WI38 (cell line): ENCODE measurements around the gene EIF3L.
A peak's percentile ranks its signal among the peaks of the same experiment; 100 is the strongest.

ENCODE experiments used
- H3K4me3 ChIP-seq: 2 replicates; pipeline ENCODE4 v1.5.1; 2011; ENCODE audit warnings: low read depth, mild to moderate bottlenecking, control low read depth, low read length
- TF ChIP-seq, protein P1 (sequence below): IDR thresholded peaks from 2 replicates; pipeline ENCODE4 v1.5.1; 2012; ENCODE audit warnings: low read depth, mild to moderate bottlenecking, control low read depth, low read length

Gene EIF3L

DNA sequence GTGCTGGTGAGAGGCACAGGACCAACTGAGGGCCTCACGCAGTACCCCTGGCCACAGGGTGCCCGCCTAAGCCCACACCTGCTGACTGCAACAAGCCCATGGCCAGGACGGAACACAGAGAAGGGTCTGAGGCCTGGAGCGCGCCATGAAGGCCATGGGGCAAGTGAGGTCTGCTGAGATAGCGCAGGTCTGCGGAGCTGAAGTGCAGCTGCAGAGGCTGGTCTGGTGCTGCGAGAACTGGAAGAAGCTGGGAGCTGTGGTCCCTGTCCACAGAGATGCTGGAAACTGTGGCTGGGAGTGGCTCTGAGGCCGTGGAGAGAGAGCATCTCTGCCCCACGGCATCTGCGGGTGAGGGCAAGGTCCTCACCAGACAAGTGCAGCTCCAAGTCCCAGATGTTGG lies 17.7 kb upstream of the EIF3L start:
- no peak overlapping the region for H3K4me3 ChIP-seq
- TF ChIP-seq, protein P1, sequence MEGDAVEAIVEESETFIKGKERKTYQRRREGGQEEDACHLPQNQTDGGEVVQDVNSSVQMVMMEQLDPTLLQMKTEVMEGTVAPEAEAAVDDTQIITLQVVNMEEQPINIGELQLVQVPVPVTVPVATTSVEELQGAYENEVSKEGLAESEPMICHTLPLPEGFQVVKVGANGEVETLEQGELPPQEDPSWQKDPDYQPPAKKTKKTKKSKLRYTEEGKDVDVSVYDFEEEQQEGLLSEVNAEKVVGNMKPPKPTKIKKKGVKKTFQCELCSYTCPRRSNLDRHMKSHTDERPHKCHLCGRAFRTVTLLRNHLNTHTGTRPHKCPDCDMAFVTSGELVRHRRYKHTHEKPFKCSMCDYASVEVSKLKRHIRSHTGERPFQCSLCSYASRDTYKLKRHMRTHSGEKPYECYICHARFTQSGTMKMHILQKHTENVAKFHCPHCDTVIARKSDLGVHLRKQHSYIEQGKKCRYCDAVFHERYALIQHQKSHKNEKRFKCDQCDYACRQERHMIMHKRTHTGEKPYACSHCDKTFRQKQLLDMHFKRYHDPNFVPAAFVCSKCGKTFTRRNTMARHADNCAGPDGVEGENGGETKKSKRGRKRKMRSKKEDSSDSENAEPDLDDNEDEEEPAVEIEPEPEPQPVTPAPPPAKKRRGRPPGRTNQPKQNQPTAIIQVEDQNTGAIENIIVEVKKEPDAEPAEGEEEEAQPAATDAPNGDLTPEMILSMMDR = no peak

DNA sequence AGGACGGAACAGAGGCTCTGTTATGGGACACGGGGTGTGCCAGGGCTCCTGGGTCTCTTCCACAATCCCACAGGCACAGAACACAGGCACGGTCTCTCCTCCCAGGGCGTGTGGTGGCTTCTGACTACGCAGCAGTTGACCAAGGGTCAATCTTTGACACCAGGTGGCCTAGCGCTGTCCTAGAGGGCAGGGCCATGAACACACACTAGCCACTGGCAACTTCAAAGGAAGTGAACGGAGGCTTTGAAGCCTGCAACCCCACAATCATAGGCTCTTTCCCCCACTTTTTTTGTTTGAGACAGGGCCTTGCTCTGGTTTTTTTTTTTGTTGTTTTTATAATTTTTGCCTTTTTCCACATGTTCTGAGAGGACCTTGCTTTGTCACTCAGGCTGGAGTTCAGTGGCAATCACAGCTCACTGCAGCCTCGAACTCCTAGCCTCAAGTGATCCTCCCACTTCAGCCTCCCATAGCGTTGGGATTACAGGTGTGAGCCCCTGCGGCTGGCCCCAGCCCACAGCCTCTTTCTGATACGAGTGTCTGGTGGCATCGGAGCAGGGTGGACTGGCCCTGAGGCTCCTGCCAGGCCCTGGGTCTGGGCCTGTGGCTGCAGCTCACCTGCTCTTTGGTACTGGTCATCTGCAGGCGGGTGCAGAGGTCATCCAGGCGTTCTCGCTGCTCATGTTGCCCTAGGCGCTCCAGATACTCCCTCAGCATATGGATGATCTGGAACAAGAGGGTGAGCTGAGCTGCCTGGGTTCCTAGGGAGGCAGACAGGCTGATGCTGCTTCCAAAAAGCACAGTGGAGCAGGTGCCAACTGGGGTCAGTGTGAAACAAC lies 17.0 kb upstream of the EIF3L start:
- no peak overlapping the region for H3K4me3 ChIP-seq
- TF ChIP-seq, protein P1 = no peak

DNA sequence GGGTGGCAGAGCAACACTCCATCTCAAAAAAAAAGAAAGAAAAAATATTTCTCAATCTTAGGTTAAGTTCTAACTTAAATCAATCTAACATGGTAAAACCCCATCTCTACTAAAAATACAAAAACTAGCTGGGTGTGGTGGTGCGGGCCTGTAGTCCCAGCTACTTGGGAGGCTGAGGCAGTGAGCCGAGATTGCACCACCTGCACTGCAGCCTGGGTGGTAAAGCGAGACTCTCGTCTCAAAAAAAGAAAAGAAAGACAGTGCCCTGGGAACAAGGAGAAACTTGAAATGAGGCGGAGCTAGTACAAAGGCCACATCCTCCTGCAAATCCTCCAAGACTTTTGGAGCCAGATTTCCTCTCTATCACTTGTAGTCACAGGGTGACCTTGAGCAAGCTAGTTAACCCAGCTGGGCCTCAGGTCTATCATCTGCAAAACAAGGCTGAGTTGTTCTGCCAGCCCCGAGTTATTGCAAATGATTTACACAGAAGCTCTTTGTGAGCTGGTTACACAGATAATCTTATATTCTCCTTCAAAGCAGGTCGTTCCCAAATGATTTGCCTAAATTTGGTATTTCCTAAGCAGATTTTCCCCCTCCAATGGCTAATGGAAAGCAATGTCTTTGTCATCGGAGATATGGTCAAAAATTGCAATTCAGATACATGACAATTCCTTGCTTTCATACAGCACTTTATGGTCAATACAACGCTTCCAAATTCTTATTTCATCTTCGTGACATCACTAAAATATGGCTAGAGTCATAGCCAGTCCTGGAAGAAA lies 7.0 kb upstream of the EIF3L start:
- no peak overlapping the region for H3K4me3 ChIP-seq

DNA sequence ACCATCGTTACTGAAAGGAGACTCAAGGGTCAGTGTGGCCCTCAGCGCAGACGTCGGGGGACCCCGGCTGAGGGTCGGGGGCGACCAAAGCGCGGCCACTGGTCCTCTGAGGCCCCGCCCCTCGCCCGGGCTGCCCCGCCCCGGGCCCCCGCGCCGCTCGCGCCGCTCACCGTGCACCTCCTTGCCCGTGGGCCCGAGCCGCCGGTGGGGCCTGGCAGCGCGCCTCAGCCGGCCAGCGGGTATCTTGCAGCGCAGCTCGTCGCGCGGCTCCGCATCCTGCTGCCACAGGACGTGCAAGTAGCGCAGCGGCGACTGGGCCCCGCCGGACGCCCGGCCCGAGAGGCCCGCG lies 5.5 kb upstream of the EIF3L start:
- TF ChIP-seq, protein P1 = no peak
- peak overlapping the region; percentile 73 for H3K4me3 ChIP-seq

More for the DNA sequence above, 7.0 kb upstream of the EIF3L start:
- TF ChIP-seq, protein P1 = no peak

DNA sequence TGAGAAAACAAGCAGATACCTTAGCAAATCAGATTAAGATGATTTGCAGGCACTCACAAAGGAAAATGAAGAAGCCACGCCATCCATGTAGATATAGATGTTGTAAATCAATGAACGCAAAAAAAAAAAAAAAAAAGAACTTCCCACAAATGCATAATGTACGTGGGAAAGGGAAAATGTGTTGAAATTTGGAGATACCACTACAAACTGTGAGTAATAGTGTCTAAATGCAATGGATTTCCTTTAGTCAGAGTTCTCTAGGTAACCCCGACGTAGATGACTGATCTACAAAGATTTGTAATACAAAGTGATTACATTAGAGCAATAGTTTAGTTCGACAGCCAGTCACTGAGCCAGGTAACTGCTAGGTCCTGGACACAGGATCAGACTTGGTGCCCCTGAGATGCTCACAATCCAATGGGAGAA lies 4.3 kb upstream of the EIF3L start:
- H3K4me3 ChIP-seq = peak overlapping the region; percentile 73
- TF ChIP-seq, protein P1 = no peak

DNA sequence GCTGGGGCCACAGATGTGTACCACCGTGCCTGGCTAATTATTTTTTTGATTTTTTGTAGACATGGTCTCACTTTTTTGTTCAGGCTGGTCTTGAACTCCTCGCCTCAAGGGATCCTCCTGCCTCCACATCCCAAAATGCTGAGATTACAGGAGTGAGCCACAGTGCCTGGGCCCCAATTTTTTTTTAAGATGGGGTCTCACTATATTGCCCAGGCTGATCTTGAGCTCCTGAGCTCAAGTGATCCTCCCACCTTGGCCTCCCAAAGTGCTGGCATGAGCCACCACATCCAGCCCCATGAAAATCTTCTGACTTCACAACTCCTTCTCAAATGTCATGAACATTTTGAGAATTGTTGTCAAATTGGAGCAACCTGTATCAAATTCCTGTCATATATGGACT lies 2.8 kb upstream of the EIF3L start:
- TF ChIP-seq, protein P1 = no peak
- H3K4me3 ChIP-seq = no peak overlapping the region

DNA sequence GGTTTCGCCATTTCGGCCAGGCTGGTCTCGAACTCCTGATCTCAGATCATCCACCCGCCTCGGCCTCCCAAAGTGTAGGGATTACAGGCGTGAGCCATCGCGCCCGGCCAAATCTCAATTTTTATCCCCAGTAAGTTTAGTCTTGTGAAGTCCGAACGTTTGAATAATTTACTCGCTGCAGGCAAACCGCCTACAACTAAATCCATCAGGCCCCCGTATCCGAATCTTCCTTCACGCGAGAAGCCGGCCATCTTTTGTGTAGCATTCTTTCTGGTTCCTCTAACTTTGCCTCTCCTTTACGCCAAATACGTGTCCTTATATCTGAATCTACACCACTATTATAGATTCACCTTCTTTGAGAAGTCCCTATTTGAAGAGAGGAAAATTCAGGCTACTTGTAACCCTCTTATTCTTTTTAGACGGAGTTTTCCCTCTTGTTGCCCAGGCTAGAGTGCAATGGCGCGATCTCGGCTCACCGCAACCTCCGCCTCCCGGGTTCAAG lies 581 bp upstream of the EIF3L start:
- peak overlapping the region; percentile 80 for H3K4me3 ChIP-seq
- TF ChIP-seq, protein P1 = no peak
